A549 (cell line): ENCODE data around the gene CD80.

ENCODE experiments used
- EP300 ChIP-seq, 2 experiments: fragments of >200 bp; sonication (Bioruptor Twin); formaldehyde crosslinking; IDR thresholded peaks; 2 replicates in 1 of 2; 3 replicates in 1 of 2; pipeline ENCODE4 v1.6.1; 2016 to 2017
- FOSL2 ChIP-seq, 2 experiments: fragments of 450-650 bp in 1 of 2; fragments of >200 bp in 1 of 2; sonication (Bioruptor Twin) in 1 of 2; formaldehyde crosslinking; IDR thresholded peaks; 2 replicates each; pipeline versions ENCODE4 v1.5.0 to v1.6.1; 2016 to 2020; ENCODE audit warnings: mild to moderate bottlenecking in 1 of 2, moderate library complexity in 1 of 2
- HOXB5 ChIP-seq: fragments of 250-450 bp; sonication (Bioruptor Pico); IDR thresholded peaks from 2 replicates; pipeline ENCODE4 v1.5.0; 2020; ENCODE audit warnings: mild to moderate bottlenecking, moderate library complexity
- KDM1A ChIP-seq: fragments of 200-600 bp; sonication (generic); IDR thresholded peaks from 2 replicates; pipeline ENCODE4 v1.6.1; 2016; ENCODE audit warnings: low read depth, mild to moderate bottlenecking
- TF ChIP-seq, protein P1 (sequence below): fragments of >200 bp; sonication (Bioruptor Twin); formaldehyde crosslinking; IDR thresholded peaks from 3 replicates; pipeline ENCODE4 v1.5.1; 2016

GRCh38 chr3:119529883-119530282, 29.5 kb downstream of the CD80 start:
- TF ChIP-seq HOXB5 (CRISPR knock-in tag): no peak
- TF ChIP-seq EP300 (IDR thresholded peaks at IDR 0.05): no peak
- TF ChIP-seq, protein P1, sequence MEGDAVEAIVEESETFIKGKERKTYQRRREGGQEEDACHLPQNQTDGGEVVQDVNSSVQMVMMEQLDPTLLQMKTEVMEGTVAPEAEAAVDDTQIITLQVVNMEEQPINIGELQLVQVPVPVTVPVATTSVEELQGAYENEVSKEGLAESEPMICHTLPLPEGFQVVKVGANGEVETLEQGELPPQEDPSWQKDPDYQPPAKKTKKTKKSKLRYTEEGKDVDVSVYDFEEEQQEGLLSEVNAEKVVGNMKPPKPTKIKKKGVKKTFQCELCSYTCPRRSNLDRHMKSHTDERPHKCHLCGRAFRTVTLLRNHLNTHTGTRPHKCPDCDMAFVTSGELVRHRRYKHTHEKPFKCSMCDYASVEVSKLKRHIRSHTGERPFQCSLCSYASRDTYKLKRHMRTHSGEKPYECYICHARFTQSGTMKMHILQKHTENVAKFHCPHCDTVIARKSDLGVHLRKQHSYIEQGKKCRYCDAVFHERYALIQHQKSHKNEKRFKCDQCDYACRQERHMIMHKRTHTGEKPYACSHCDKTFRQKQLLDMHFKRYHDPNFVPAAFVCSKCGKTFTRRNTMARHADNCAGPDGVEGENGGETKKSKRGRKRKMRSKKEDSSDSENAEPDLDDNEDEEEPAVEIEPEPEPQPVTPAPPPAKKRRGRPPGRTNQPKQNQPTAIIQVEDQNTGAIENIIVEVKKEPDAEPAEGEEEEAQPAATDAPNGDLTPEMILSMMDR: no peak
- no peak for TF ChIP-seq KDM1A
- no peak for TF ChIP-seq FOSL2 (IDR thresholded peaks at IDR 0.05)
- TF ChIP-seq FOSL2 (CRISPR knock-in tag; IDR thresholded peaks at IDR 0.05): no peak
